Measurements from ENCODE around the gene UBE2K.
"Not testable (repeated sequence)": the region's sequence is repeated elsewhere in the genome, so short reads cannot be mapped to it uniquely, and the experiment has no call there.

Gene UBE2K

GRCh38 chr4:39729557-39729956, 31.6 kb downstream of the UBE2K start:
- DNase-seq (ENCODE audit: low spot score), result no peak

DNA sequence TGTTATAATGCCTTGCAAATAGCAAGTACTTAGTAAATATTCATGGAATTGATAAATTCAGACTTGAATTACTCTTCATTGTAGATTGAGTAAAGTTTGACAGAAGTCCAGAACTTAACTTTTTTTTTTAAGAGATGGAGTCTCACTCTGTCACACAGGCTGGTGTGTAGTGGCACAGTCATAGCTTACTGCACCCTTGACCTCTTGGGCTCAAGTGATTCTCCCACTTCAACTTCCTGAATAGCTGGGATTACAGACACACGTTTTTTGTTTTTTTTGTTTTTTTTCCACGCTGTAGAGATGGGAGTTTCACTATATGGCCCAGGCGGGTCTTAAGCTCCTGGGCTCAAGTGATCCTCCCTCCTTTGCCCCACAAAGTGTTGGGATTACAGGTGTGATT, 32.1 kb downstream of the UBE2K start:
- DNase-seq (ENCODE audit: low spot score), result no peak

DNA sequence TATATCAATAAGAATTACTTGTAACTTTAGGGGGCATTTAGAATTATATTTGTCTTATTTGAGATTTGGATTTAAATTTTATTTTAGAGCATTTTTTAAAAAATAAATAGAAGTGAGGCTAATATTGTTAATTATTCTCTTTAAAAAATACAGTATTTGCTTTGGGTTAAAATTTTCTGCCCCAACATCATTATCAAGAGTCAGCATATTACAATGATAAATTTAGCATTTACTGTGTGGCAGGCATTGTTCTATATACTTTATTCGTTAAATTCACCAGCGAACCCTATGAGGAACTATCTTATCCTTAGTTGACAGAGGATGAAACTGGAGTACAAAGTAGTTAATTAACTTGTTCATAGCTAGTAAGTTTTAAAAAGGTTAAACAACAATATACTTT, 34.0 kb downstream of the UBE2K start:
- no peak for DNase-seq (ENCODE audit: low spot score)

GRCh38 chr4:39732728-39733127, 34.8 kb downstream of the UBE2K start:
- DNase-seq (ENCODE audit: low spot score), result no peak

- DNase-seq (ENCODE audit: low spot score), result not testable (repeated sequence)
These were observed 41.7 kb downstream of the UBE2K start for GRCh38 chr4:39739591-39739990.

DNA sequence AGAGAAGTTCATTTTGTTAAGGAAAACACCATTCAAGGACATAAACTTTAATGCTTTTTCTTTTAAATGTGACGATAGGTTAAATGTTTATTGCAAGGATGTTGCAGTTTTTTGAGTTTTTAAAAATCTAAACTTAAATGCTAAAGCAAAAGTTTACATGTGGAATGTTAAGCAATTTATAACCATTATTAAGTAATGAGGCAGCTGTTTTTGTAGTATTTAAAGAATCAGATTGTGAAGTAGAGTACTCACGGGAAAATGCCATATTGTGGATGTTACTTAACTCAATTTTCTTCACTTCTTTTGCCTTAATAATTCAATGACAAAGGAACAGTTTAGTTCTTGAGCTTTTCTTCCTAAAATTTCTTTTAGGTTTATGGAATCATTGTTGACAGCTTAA, 43.5 kb downstream of the UBE2K start:
- no peak for DNase-seq (ENCODE audit: low spot score)

DNA sequence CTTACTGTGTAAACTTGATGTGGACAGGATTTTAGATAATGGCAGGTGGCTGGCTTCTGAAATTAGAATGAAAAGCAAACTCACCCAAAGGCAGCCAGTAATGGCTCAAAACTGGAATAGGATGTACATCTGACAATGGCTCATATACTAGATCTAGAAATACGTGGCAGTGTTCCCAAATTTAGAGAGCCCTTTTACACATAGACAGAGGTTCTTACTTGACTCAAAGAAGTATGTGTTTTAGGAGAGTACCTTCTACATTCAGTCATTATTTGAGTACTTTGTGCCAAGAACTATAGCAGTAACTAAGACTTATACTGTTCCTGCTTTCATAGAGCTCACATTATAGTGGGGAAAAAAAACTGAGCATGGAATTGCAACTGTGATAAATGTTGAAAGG, 48.0 kb downstream of the UBE2K start:
- no peak for DNase-seq (ENCODE audit: low spot score)

DNA sequence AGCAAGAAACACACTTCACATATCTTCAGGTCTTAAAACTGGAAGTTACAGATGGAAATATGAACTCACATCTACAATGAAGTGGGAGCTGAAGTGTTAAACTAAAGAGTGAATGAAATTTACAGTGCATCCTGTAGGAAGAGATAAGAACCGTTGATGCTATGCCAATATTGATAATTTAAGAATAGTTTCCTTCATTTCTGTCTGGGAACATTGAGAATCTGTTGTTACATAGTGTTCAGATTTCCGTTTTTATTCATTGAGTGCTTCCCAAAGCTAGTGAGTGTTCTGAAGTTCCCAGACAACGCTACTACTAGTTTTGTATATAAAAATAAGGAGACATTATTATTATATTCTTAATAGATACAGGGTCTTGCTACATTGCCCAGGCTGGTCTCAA, 52.3 kb downstream of the UBE2K start:
- DNase-seq (ENCODE audit: low spot score), result no peak

- DNase-seq (ENCODE audit: low spot score), result no peak
These were observed 56.4 kb downstream of the UBE2K start for GRCh38 chr4:39754309-39754708.

GRCh38 chr4:39756159-39756558, 58.2 kb downstream of the UBE2K start:
- no peak for DNase-seq (ENCODE audit: low spot score)

DNA sequence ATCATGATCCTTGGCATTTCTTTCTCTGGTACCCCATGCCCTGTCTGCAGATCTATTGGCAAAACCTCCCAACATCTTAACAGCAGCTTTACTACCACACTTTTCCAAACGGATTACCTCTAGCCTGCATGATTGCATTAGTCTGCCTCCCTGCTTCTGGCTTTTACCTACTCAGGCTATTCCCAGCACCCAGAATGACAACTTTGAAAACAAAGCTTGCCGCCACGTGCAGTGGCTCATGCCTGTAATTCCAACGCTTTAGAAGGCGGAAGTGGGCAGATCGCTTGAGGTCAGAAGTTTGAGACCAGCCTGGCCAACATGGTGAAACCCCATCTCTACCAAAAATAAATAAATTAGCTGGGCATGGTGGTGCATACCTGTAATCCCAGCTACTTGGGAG, 60.2 kb downstream of the UBE2K start:
- no peak for DNase-seq (ENCODE audit: low spot score)

GRCh38 chr4:39759569-39759968, 61.6 kb downstream of the UBE2K start:
- DNase-seq (ENCODE audit: low spot score), result no peak

- DNase-seq (ENCODE audit: low spot score), result no peak
These were observed 63.2 kb downstream of the UBE2K start for GRCh38 chr4:39761005-39761667.

DNA sequence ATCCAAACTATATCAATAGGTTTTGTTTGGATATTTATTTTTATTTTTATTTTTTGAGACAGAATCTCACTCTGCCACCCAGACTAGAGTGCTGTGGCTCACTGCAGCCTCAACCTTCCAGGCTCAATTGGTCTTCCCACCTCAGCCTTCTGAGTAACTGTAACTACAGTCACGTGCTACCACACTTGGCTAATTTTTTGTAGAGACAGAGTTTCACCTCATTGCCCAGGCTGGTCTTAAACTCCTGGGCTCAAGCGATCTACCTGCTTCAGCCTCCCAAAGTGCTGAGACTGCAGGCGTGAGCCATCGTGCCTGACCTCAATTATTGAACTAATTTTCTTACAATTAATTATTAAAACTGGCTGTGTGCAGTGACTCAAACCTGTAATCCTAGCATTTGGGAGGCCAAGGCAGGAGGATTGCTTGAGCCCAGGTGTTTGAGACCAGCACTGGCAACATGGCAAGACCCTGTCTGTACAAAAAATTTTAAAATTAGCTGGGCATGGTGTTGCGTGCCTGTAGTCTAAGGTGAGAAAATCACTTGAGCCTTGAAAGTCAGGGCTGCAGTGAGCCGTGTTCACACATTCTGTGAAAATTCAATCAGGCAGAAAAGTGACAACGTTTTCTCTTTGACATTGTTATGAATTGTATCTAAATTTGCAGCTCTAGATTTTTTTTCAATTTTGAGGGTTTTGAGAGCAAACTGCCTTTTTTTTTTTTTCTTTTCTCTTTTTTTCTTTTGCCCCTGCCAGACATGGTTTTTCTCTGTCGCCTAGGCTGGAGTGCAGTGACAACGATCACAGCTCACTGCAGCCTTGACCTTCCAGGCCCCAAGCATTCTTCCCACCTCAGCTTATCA, 66.0 kb downstream of the UBE2K start:
- DNase-seq (ENCODE audit: low spot score), result no peak

DNA sequence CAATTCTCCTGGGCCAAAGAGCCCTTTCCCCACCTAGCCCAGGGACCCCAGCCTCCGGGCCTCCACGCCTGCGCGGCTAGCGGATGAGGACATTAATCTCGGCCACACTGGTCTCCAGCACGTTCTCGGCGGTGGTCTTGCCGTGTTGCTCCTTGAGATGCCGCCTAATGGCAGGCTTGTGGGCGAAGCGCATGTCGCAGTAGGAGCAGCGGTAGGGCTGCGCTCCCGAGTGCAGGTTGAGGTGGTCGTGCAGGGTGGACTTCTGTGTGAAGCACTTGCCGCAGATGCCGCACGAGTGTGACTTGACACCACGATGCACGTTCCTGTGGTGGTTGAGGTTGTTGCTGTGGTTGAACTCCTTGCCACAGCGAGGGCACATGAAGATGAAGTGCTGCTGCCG, 72.1 kb downstream of the UBE2K start:
- DNase-seq (ENCODE audit: low spot score), result no peak

DNA sequence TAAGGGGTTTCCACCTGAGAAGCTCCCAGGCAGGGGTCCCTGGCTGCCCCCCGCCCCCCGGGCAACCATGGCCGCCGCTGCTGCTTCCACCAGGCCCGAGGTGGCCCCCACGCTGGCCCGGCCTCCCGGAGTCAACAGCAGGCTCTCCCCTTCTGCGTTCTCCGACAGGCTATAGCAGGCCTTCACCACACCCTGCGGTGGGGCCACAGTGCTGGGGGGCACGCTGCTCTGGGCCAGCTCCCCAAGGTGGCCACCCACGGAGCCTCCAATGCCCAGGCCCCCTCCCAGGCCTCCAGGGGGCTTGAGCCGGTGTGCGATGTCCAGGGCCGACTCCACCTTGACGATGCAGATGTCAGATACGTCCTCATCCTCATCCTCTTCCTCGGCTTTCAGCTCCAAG, 72.5 kb downstream of the UBE2K start:
- no peak for DNase-seq (ENCODE audit: low spot score)

GRCh38 chr4:39770969-39771724, 73.2 kb downstream of the UBE2K start:
- no peak for DNase-seq (ENCODE audit: low spot score)

- not testable (repeated sequence) for DNase-seq (ENCODE audit: low spot score)
These were observed 84.1 kb downstream of the UBE2K start for GRCh38 chr4:39781988-39782387.

DNA sequence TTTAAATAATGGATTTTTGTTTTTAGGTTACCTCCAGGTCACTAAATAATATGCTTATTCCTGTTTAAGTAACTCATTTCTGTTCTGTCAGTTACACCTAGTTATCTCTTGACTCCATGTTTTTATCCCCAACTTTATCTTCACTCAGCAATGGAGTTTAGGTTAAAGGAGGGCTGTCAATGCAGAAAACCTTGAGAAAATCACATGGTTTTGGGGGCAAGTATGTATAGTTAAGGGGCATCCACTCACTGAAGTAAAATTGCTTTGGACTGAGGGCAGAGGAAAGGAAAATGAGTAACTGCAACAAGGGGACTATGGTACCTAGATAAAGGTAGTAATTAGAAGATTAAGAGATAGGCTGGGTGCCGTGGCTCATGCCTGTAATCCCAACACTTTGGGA, 87.1 kb downstream of the UBE2K start:
- no peak for DNase-seq (ENCODE audit: low spot score)

- DNase-seq (ENCODE audit: low spot score), result no peak
These were observed 88.9 kb downstream of the UBE2K start for GRCh38 chr4:39786838-39787237.

DNA sequence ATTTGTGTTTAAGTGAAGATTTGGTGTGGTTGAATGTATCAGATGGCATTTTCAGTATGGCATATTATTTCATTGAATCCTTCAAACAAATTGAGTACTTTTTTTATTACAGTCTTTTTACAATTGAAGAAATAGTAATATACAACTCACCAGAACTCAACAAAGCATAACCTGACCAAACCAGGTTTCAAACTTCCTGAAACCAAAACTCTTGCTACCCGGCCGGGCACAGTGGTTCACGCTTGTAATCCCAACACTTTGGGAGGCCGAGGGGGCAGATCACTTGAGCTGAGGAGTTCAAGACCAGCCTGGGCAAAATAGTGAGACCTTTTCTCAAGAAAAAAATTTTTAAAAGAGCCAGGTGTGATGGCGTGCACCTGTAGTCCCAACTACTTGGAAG, 94.2 kb downstream of the UBE2K start:
- no peak for DNase-seq (ENCODE audit: low spot score)

DNA sequence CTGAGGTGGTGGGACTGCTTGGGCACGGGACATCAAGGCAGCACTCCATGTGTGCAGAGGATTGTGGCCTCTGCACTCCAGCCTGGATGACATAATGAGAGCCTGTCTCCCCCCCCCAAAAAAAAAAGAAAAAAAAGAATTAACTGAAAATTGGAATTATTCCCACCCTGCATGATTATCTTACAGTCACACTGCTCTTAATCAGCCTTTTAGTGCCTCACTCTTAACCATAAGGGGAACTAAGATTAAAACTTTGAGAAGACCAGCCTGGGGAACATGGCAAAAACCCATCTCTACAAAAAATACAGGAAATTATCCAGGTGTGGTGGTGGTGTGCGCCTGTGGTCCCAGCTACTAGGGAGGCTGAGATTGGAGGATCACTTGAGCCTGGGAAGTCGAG, 94.6 kb downstream of the UBE2K start:
- no peak for DNase-seq (ENCODE audit: low spot score)

GRCh38 chr4:39792976-39793375, 95.0 kb downstream of the UBE2K start:
- not testable (repeated sequence) for DNase-seq (ENCODE audit: low spot score)
